ENCODE data around the gene UTP11.

Gene UTP11

GRCh38 chr1:37974567-37974966 is 38.0 kb upstream of the UTP11 start:
- no peak for ATAC-seq
- TF ChIP-seq ARNTL (CRISPR knock-in tag; IDR thresholded peaks at IDR 0.05; ENCODE audit: borderline replicate concordance, low read depth) (no peak), GLIS3 (CRISPR knock-in tag; IDR thresholded peaks at IDR 0.05) (no peak), ZNF8 (CRISPR knock-in tag; IDR thresholded peaks at IDR 0.05) (no peak), OSR1 (CRISPR knock-in tag; IDR thresholded peaks at IDR 0.05) (no peak), RARB (CRISPR knock-in tag; IDR thresholded peaks at IDR 0.05) (no peak), CSRNP3 (CRISPR knock-in tag; IDR thresholded peaks at IDR 0.05) (no peak), ZFP30 (CRISPR knock-in tag; IDR thresholded peaks at IDR 0.05) (no peak), BACH2 (CRISPR knock-in tag; IDR thresholded peaks at IDR 0.05; ENCODE audit: borderline replicate concordance) (no peak), PPARA (CRISPR knock-in tag; IDR thresholded peaks at IDR 0.05; ENCODE audit: borderline replicate concordance) (no peak), ZC3H10 (CRISPR knock-in tag; IDR thresholded peaks at IDR 0.05) (no peak), ESRRG (CRISPR knock-in tag; IDR thresholded peaks at IDR 0.05) (no peak)
- TF ChIP-seq, protein P1, sequence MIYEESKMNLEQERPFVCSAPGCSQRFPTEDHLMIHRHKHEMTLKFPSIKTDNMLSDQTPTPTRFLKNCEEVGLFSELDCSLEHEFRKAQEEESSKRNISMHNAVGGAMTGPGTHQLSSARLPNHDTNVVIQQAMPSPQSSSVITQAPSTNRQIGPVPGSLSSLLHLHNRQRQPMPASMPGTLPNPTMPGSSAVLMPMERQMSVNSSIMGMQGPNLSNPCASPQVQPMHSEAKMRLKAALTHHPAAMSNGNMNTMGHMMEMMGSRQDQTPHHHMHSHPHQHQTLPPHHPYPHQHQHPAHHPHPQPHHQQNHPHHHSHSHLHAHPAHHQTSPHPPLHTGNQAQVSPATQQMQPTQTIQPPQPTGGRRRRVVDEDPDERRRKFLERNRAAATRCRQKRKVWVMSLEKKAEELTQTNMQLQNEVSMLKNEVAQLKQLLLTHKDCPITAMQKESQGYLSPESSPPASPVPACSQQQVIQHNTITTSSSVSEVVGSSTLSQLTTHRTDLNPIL (CRISPR knock-in tag; IDR thresholded peaks at IDR 0.05; ENCODE audit: low read depth), result no peak
- TF ChIP-seq, protein P2, sequence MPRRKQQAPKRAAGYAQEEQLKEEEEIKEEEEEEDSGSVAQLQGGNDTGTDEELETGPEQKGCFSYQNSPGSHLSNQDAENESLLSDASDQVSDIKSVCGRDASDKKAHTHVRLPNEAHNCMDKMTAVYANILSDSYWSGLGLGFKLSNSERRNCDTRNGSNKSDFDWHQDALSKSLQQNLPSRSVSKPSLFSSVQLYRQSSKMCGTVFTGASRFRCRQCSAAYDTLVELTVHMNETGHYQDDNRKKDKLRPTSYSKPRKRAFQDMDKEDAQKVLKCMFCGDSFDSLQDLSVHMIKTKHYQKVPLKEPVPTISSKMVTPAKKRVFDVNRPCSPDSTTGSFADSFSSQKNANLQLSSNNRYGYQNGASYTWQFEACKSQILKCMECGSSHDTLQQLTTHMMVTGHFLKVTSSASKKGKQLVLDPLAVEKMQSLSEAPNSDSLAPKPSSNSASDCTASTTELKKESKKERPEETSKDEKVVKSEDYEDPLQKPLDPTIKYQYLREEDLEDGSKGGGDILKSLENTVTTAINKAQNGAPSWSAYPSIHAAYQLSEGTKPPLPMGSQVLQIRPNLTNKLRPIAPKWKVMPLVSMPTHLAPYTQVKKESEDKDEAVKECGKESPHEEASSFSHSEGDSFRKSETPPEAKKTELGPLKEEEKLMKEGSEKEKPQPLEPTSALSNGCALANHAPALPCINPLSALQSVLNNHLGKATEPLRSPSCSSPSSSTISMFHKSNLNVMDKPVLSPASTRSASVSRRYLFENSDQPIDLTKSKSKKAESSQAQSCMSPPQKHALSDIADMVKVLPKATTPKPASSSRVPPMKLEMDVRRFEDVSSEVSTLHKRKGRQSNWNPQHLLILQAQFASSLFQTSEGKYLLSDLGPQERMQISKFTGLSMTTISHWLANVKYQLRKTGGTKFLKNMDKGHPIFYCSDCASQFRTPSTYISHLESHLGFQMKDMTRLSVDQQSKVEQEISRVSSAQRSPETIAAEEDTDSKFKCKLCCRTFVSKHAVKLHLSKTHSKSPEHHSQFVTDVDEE (CRISPR knock-in tag; IDR thresholded peaks at IDR 0.05), result no peak

GRCh38 chr1:37975083-37975482 is 37.5 kb upstream of the UTP11 start:
- peak; percentile 93 for ATAC-seq

- TF ChIP-seq ZFP3 (CRISPR knock-in tag; IDR thresholded peaks at IDR 0.05), result no peak
- TF ChIP-seq OSR1 (CRISPR knock-in tag; IDR thresholded peaks at IDR 0.05), result no peak
- no peak for TF ChIP-seq ISL1 (CRISPR knock-in tag; IDR thresholded peaks at IDR 0.05)
- no peak for TF ChIP-seq ZNF70 (CRISPR knock-in tag; IDR thresholded peaks at IDR 0.05)
- TF ChIP-seq, protein P2 (CRISPR knock-in tag; IDR thresholded peaks at IDR 0.05), result no peak
- TF ChIP-seq TOX (CRISPR knock-in tag; IDR thresholded peaks at IDR 0.05; ENCODE audit: borderline replicate concordance), result no peak
- no peak for TF ChIP-seq TCF4 (CRISPR knock-in tag; IDR thresholded peaks at IDR 0.05; ENCODE audit: borderline replicate concordance)
- TF ChIP-seq ESRRG (CRISPR knock-in tag; IDR thresholded peaks at IDR 0.05), result no peak
- no peak for ATAC-seq
Observed at GRCh38 chr1:37978541-37978940, 34.0 kb upstream of the UTP11 start.

DNA sequence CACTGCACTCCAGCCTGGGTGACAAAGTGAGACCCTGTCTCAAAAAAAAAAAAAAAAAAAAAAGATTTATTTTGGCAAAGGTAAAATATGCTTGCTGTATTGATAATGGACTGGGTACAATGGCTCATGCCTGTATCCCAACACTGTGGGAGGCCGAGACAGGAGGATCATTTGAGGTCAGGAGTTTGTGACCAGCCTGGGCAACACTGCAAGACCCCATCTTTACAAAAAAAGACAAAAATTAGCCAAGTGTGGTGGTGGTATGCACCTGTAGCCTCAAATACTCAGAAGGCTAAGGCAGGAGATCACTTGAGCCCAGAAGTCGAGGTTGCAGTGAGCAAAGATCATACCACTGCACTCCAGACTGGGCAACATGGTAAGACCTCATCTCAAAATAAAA is 29.0 kb upstream of the UTP11 start:
- no peak for ATAC-seq

More for the DNA sequence above, 29.0 kb upstream of the UTP11 start:
- no peak for TF ChIP-seq TOX (CRISPR knock-in tag; IDR thresholded peaks at IDR 0.05; ENCODE audit: borderline replicate concordance)
- TF ChIP-seq ZNF565 (CRISPR knock-in tag; conservative IDR thresholded peaks at IDR 0.05; ENCODE audit: low read depth), result no peak
- no peak for TF ChIP-seq ZFP30 (CRISPR knock-in tag; IDR thresholded peaks at IDR 0.05)
- TF ChIP-seq, protein P1 (CRISPR knock-in tag; IDR thresholded peaks at IDR 0.05; ENCODE audit: low read depth), result no peak
- no peak for TF ChIP-seq ZNF8 (CRISPR knock-in tag; IDR thresholded peaks at IDR 0.05)
- TF ChIP-seq CSRNP3 (CRISPR knock-in tag; IDR thresholded peaks at IDR 0.05), result no peak
- no peak for TF ChIP-seq GLIS3 (CRISPR knock-in tag; IDR thresholded peaks at IDR 0.05)
- TF ChIP-seq ZC3H10 (CRISPR knock-in tag; IDR thresholded peaks at IDR 0.05), result no peak
